Liver (tissue), 9 donors: ENCODE results near the gene SPON2. TPM values are rescaled to one million over a fixed set of nuclear protein-coding genes. Genes with fewer than 3 reads are reported as not detected.

Experiments
- DNase-seq: peaks from one replicate; pipeline ENCODE4 v3.0.0-alpha.2; 2017; ENCODE audit warnings: low spot score
- H3K27ac ChIP-seq, 2 donors: one replicate each; pipeline ENCODE4 v1.7.0; 2013; ENCODE audit warnings: inconsistent platforms in 2 of 2, low read length in 2 of 2, control low read depth in 1 of 2, low read depth in 1 of 2, mild to moderate bottlenecking in 1 of 2
- H3K27me3 ChIP-seq, 4 donors: one replicate each; pipeline versions ENCODE4 v1.6.1 to v1.7.0; 2013; ENCODE audit warnings: low read length in 3 of 4, inconsistent platforms in 1 of 4, mild to moderate bottlenecking in 1 of 4, moderate library complexity in 1 of 4; ENCODE audit not compliant: control insufficient read depth in 4 of 4, insufficient read depth in 4 of 4
- H3K36me3 ChIP-seq, 4 donors: one replicate each; pipeline versions ENCODE4 v1.6.1 to v1.7.0; 2013; ENCODE audit warnings: low read length in 3 of 4, mild to moderate bottlenecking in 3 of 4, low read depth in 1 of 4, moderate library complexity in 1 of 4; ENCODE audit not compliant: control insufficient read depth in 4 of 4, insufficient read depth in 3 of 4
- H3K4me1 ChIP-seq, 4 donors: one replicate each; pipeline versions ENCODE4 v1.6.1 to v1.7.0; 2013; ENCODE audit warnings: low read length in 3 of 4, mild to moderate bottlenecking in 3 of 4, moderate library complexity in 1 of 4; ENCODE audit not compliant: control insufficient read depth in 4 of 4, insufficient read depth in 4 of 4
- H3K4me3 ChIP-seq, 3 donors: one replicate each; pipeline versions ENCODE4 v1.6.1 to v1.7.0; 2013; ENCODE audit warnings: low read length in 3 of 3, control low read depth in 1 of 3, low read depth in 1 of 3, mild to moderate bottlenecking in 1 of 3
- H3K9ac ChIP-seq, 2 donors: one replicate each; pipeline ENCODE4 v1.7.0; 2013; ENCODE audit warnings: low read length in 2 of 2, mild to moderate bottlenecking in 2 of 2, moderate library complexity in 2 of 2, control low read depth in 1 of 2, low read depth in 1 of 2
- H3K9me3 ChIP-seq, 4 donors: one replicate each; pipeline versions ENCODE4 v1.6.1 to v1.7.0; 2013; ENCODE audit warnings: low read length in 3 of 4; ENCODE audit not compliant: control insufficient read depth in 4 of 4
- ATF3 ChIP-seq: IDR thresholded peaks from 2 replicates; pipeline ENCODE4 v1.6.1; 2016; ENCODE audit warnings: antibody characterized with exemption
- EGR1 ChIP-seq, 2 donors: IDR thresholded peaks; 2 replicates each; pipeline ENCODE4 v1.6.1; 2016 to 2018; ENCODE audit warnings: antibody characterized with exemption in 2 of 2, low read depth in 2 of 2
- FOXA1 ChIP-seq: IDR thresholded peaks from 2 replicates; pipeline ENCODE4 v1.6.1; 2016; ENCODE audit warnings: antibody characterized with exemption
- FOXA2 ChIP-seq: IDR thresholded peaks from 2 replicates; pipeline ENCODE4 v1.6.1; 2016; ENCODE audit warnings: antibody characterized with exemption
- HNF4A ChIP-seq, 2 donors: conservative IDR thresholded peaks; 2 replicates each; pipeline ENCODE4 v1.6.1; 2016; ENCODE audit warnings: antibody characterized with exemption in 2 of 2, mild to moderate bottlenecking in 2 of 2
- HNF4G ChIP-seq: IDR thresholded peaks from 2 replicates; pipeline ENCODE4 v1.6.1; 2016; ENCODE audit warnings: antibody characterized with exemption
- JUND ChIP-seq, 2 donors: IDR thresholded peaks; 2 replicates each; pipeline ENCODE4 v1.6.1; 2016; ENCODE audit warnings: antibody characterized with exemption in 2 of 2
- MAX ChIP-seq: IDR thresholded peaks from 2 replicates; pipeline ENCODE4 v1.6.1; 2016; ENCODE audit warnings: antibody characterized with exemption
- NR2F2 ChIP-seq: IDR thresholded peaks from 2 replicates; pipeline ENCODE4 v1.6.1; 2016; ENCODE audit warnings: antibody characterized with exemption
- RAD21 ChIP-seq, 2 donors: IDR thresholded peaks; 2 replicates each; pipeline ENCODE4 v1.6.1; 2016; ENCODE audit warnings: antibody characterized with exemption in 2 of 2, mild to moderate bottlenecking in 2 of 2
- REST ChIP-seq: IDR thresholded peaks from 2 replicates; pipeline ENCODE4 v1.6.1; 2016; ENCODE audit warnings: antibody characterized with exemption, mild to moderate bottlenecking
- RXRA ChIP-seq, 2 donors: IDR thresholded peaks; 2 replicates each; pipeline ENCODE4 v1.6.1; 2017 to 2018; ENCODE audit warnings: antibody characterized with exemption in 2 of 2, mild to moderate bottlenecking in 1 of 2
- SP1 ChIP-seq: IDR thresholded peaks from 2 replicates; pipeline ENCODE4 v1.6.1; 2018; ENCODE audit warnings: antibody characterized with exemption, mild to moderate bottlenecking
- TAF1 ChIP-seq: conservative IDR thresholded peaks from 2 replicates; pipeline ENCODE4 v1.6.1; 2016; ENCODE audit warnings: antibody characterized with exemption, mild to moderate bottlenecking
- YY1 ChIP-seq: IDR thresholded peaks from 2 replicates; pipeline ENCODE4 v1.6.1; 2016; ENCODE audit warnings: antibody characterized with exemption, mild to moderate bottlenecking
- ZBTB33 ChIP-seq: IDR thresholded peaks from 2 replicates; pipeline ENCODE4 v1.6.1; 2016; ENCODE audit warnings: antibody characterized with exemption
- WGBS: extraction: QIAGEN DNeasy Blood & Tissue Kit; methylation state at CpG from one replicate; pipeline ENCODE4 v1.1.7; 2013; 5-methylcytosine and 5-hydroxymethylcytosine counted together
- polyA plus RNA-seq, 2 donors: library from polyadenylated mRNA; stranded (reverse) in 1 of 2; unstranded in 1 of 2; fragments of 200-250 nt in 1 of 2; fragments of >200 nt in 1 of 2; fragmentation: Nextera tagmentation in 1 of 2; extraction: Ambion mirVana in 1 of 2; gene quantifications; one replicate each; pipeline versions ENCODE4 v1.2.1 to v1.2.3, GENCODE V29; 2013 to 2015
- total RNA-seq, 2 donors: library from RNA; depleted of rRNA; stranded (reverse); fragments of >200 nt; gene quantifications; one replicate each; pipeline ENCODE4 v1.2.3, GENCODE V29; 2014
- donor health status: healthy.
- donor health status: healthy.
- donor health status: healthy.
- donor health status: healthy.
- donor health status: healthy.

Gene SPON2
- total and polyA plus RNA-seq, 4 donors: 35.7 to 80.3 (median 72.3) TPM

- no peak for TF ChIP-seq MAX
- TF ChIP-seq NR2F2: no peak
- no peak for TF ChIP-seq FOXA2
- TF ChIP-seq EGR1 (IDR thresholded peaks at IDR 0.05; ENCODE audit: low read depth in 2 of 2): no peak
- TF ChIP-seq JUND (IDR thresholded peaks at IDR 0.05): no peak
- no peak for TF ChIP-seq TAF1
- no peak for TF ChIP-seq SP1
- TF ChIP-seq RAD21 (IDR thresholded peaks at IDR 0.05): no peak
- no peak for TF ChIP-seq RXRA (IDR thresholded peaks at IDR 0.05)
- no peak for TF ChIP-seq ATF3
- TF ChIP-seq HNF4G: no peak
Measured at GRCh38 chr4:1217366-1217765, 45.0 kb upstream of the SPON2 start (continued).

GRCh38 chr4:1216869-1217294, 44.5 kb upstream of the SPON2 start:
- H3K4me1 ChIP-seq: peaks cover 0 to 3% (median 0%) of the 10 kb centered on the region in 4 donors
- WGBS: 74% methylated on average over 21 of the region's 21 CpGs
- DNase-seq: no peak
- H3K9ac ChIP-seq: no peak overlapping the region
- TF ChIP-seq NR2F2 (peak; percentile 16), RAD21 (IDR thresholded peaks at IDR 0.05) (peak in 1 of 2 donors; percentile 15), TAF1 (no peak)
- no peak overlapping the region for H3K27ac ChIP-seq
- peaks cover 17 to 65% (median 19%) of the 10 kb centered on the region in 4 donors for H3K36me3 ChIP-seq
- no peak overlapping the region for H3K4me3 ChIP-seq
- H3K27me3 ChIP-seq: no peaks in the 10 kb centered on the region
- no peaks in the 10 kb centered on the region for H3K9me3 ChIP-seq

GRCh38 chr4:1216076-1216614, 43.8 kb upstream of the SPON2 start:
- H3K4me1 ChIP-seq: peaks cover 0 to 3% (median 0%) of the 10 kb centered on the region in 4 donors
- H3K4me3 ChIP-seq: no peak overlapping the region
- H3K9ac ChIP-seq: no peak overlapping the region
- 95% methylated on average over 34 of the region's 34 CpGs for WGBS
- no peaks in the 10 kb centered on the region for H3K27me3 ChIP-seq
- no peak overlapping the region for H3K27ac ChIP-seq
- H3K9me3 ChIP-seq: no peaks in the 10 kb centered on the region
- H3K36me3 ChIP-seq: peaks cover 14 to 64% (median 19%) of the 10 kb centered on the region in 4 donors
- TF ChIP-seq REST (no peak), HNF4A (conservative IDR thresholded peaks at IDR 0.05) (no peak), ATF3 (no peak), NR2F2 (no peak), RAD21 (IDR thresholded peaks at IDR 0.05) (no peak), YY1 (no peak), ZBTB33 (no peak), SP1 (no peak), JUND (IDR thresholded peaks at IDR 0.05) (no peak), FOXA1 (no peak)
- no peak for DNase-seq
